Central memory CD4-positive, alpha-beta T cell (primary cell): ENCODE results near the gene PRIMA1.

Experiments
- DNase-seq: peaks from one replicate; pipeline ENCODE4 v3.0.0; 2022

Gene PRIMA1

DNA sequence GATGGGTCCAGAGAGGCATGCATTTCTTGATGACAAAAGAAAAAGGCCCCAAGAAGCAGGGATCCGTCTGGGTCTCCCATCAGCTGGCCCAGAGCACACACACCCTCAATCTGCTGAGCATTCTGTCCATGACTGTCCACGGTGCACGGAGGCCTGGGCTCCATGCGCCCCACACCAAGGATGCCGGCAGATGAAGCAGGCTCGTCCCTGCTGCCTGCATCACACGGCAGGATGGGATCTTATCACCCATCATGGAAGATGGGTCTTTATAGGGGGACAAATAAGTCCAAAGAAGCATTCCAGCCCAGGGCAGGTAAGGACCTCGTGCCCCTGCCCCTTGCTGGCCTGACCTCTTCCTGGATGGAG lies 59.7 kb downstream of the PRIMA1 start:
- no peak for DNase-seq

DNA sequence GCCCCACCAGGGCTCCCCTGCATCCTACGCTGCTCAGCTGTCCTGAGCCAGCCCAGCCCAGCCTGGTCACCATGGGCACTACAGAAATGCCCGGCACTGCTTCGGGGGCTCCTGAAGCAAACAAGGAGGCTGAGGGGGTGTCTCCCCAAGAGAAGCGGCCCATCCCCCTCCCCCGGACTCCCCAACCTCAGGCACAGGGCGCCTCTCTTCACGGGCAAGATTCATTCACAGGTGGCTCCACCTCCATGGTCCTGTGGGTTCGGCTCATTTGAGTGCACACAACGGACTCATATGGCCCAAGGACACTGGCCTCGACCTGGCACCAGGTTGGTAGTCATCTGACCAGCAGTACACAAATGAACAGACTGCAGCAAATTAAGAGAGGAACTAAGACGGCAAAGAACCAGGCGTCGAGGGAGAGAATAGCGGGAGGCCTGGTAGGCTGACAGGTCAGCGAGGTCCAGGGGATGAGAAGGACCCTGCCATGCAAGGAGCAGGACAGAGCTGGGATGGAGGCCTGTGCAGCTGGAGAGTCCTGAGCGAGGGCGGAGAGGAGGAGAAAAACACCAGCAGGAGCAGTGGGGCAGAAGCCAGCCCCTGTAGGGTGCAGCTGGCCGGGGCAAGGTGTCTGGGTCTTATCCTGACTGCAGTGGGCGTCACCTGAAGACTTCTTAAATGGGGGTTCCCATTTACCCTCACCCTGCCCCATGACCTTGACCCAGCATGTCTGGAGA lies 60.2 kb downstream of the PRIMA1 start:
- no peak for DNase-seq

DNA sequence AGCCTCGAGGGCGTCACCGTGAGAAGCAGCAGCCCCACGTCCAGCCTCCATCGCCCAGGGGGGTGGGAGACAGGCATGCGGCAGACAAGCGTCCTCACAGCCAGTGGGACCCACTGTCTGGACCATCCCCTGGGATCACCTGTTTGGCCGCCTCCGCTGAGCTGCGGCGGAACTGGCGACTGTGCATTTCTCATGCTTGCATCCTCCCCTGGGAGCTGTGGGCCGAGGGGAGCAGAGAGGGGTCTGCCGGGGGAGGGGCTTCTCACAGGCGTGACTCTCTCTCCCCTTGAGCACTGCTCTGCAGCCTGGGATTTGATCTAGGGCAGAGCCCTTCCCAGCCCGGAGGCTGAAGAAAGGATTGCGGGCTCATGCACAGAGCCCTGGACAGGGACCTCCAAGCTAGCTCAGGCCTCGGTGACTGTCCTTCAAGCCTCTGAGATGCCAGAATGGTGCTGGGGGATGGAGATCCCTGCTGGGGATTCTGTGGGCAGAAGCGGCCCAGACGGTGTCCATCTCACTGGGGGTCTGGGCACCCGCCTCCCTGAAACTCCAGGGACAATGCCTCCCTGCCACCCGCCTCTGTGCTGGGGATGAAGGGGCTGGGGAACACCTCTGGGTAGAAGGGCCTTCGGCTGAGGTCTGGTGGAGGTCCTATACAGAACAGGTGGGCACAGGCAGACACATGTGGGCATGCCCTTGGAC lies 61.1 kb downstream of the PRIMA1 start:
- no peak for DNase-seq

DNA sequence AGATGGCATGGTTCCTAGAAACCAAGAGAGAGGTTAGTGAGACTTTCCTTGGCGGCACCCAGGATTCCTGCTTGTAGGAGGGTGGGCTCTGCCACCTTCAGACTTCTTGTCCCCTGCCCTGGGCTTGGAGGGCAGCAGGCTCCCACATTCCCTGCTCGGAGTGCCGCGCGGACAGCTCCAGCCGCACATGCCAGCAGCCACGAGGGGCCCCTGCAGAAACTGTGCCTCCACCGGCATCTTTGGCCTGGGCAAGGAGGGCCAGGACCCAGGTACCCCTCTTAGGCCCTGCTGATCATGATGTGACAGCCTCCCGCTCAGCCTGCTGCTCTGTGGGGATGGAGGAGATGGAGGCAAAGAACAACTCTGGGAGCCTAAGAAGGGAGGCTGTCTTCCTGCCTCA lies 62.3 kb downstream of the PRIMA1 start:
- no peak for DNase-seq

DNA sequence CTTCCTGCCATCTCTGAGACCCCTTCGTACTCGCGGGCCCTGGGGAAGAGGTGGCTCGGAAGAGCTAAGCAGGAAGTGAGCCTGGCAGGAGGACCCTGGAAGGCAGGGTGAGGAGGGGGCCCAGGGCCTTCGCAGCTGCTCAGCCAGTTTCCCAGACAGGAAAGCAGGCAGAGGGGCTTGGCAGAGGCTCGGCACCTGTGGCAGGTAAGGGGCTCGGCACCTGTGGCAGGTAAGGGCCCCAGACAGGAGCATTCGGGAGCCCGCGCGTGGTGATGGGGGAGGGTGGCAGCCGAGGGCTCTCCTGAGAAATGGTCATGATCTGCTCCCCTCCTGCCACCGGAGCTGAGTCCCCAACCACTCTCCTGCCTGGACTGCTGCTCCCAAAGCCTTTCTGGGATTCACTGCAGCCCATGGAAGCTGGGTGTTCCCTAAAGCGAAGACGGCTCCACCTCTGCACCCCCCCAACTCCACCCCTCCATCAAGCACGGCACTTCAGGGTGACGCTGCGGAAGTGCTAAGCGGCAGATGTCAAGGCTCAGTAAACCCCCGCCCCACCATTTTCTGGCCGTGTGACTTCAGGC lies 63.2 kb downstream of the PRIMA1 start:
- no peak for DNase-seq

DNA sequence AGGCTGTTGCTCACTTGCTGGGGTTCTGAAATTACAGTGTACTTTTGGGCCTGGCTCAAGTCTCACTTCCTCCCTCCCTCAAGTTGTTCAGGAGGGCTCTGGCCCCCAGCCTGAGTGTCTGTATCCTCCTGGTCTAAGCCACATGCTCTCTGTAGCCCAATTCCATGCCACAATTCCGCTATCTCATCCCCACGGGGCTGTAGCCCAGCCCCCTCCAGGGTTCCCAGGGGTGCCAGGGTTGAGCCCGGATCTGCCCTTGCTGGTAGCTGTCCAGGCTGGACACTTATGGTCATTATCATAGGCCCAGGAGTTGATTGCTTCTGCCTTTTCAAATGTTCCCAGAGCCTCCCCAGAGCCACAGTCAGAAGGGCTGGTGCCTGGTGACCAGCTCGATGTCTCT lies 65.3 kb downstream of the PRIMA1 start:
- no peak for DNase-seq

DNA sequence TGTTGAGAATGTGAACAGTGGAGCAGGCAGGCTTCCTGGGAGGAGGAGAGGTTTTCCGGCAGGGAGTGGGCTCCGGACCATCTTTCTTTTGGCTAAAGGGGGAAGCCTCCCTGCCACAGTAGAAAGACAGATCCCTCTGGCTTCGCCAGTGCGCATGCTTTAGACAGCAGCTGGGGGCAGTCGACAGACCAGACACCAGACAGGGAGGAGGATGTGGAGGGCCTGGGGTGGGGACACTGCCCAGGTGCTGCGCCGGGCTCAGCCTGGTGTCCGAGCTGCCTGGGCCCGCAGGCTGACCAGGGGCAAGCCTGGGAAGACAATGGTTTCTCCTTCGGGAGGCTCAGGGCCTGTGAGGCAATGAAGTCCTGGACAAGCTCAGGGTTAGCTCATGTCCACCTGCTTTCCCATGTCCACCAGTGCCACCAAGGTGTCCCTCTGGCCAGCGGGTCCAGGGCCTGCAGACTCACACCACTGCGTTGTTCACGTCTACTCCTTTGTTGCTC lies 67.3 kb downstream of the PRIMA1 start:
- DNase-seq: no peak

DNA sequence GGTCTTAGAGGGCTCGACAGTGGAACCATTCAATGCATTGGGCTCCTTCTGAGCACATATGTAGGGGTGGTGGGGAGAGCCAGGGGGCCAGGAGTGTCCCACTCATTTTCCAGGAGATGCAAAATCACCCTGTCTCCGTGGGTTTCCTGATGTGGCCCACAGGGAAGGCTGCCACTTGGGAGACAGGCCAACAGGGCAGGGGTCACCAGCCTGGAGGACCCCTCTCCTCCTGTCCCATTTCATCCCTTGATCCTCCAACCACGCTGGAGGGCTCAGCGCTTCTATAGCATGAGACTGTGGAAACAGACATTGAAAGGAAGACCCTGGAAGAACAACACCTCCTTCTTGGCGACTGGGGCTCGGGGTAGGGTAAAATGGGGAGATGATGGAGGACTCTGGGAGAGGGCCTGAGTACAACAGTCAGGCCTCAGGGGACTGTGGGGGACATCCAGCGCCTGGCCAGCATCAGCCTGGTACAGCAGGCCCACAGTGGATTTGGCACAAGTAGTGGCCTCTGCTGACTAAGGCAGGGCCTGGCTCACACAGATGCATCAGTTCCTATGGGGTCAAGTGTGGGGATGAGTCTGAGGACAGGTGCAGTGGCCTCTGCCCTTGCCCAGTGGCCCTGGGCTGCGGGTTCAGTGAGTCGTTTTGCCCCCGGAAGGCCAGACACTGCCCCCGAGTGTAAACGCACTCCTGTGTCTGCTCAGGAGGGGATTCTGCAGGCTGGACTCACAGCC lies 68.0 kb downstream of the PRIMA1 start:
- DNase-seq: no peak

DNA sequence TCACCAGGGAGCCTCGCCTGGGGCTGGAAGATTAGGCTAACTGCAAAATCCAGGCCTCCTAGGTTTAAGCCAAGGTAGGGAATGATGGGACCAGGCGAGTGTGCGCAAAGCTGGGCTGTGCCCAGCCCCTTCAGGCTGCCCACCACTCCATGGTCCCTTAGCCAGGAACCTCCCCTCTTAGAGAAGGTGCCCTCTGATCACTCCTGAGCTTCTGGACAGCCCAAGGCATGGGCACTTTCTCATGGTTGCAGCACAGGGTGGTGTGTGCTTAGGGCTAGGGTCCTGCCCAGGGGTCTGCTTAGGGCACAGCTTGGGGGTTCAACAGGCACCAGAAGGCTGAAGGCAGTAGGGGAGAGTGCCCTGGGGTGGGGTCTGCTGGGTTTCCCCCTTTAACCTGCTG lies 69.0 kb downstream of the PRIMA1 start:
- DNase-seq: no peak

DNA sequence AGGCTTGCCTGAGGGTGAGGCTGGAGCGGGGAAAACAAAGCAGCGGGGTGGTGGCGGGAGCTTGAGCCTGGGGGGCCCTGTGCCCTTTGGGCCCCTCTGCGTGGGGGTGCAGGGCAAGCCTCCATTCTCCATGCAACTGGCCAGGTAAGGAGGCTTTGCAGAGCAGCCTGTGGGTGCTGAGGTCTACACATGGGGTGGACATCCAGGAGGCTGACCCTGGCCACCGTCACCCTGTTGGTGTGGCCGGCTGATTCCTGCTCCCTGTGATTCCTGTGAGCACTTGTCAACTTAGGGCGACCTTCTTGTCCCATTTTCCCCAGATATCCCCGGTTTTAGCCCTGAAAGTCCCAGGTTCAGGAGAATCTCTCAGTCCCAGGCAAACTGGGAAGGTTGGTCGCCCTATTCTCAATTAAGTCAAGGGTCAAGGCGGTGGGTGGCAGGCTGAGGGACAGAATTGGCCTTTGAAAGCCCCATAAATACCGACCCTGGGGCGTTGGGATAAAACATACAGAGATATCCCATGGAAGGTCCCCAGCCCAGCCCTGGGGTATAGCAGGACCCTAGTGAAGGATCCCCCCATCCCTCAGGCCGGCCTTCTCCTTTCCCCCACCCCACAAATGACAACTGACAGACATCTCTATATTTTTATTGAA lies 70.5 kb downstream of the PRIMA1 start:
- DNase-seq: no peak

DNA sequence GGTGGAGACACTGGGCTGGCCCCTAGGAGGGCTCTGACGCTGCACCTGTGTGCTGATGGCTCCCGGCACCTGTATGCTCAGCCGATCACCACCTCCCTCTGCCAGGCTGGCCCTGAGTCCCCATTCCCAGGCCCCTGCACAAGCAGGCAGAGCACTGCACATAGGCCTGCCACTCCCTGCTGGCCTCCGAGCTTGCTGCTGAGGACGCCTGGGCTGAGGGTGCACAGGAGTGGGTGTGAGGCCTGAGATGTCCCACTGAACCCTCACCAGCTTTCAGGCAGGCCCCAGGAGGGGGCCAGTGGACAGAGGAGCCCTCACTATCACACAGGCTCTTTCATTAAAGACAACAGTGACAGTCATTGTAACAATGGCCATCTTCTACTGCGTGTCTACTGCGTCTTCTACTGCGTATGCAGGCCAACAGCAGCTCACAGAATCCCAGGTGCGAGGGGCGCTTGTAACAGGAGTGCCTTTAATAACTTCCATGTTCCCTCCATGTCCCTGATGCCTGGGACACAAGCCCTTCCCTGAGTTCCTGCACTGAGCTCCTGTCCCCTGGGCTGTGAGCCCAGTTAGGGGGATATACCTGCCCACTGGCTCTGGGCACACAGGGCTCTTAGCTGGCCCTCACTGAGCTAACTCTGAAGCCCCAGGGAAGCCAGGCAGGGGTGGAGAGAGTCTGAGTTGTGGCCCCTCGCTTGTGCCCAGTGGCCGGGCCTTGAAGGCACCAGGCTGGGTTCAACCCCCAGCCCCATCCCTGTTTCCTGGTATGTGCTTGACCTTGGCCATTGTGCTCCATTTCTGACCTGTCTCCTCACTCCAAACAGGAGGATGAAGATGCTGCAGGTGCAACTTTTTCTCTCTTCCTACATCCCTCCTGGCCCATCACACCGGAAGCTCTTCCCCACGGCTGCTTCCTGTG lies 71.3 kb downstream of the PRIMA1 start:
- no peak for DNase-seq

DNA sequence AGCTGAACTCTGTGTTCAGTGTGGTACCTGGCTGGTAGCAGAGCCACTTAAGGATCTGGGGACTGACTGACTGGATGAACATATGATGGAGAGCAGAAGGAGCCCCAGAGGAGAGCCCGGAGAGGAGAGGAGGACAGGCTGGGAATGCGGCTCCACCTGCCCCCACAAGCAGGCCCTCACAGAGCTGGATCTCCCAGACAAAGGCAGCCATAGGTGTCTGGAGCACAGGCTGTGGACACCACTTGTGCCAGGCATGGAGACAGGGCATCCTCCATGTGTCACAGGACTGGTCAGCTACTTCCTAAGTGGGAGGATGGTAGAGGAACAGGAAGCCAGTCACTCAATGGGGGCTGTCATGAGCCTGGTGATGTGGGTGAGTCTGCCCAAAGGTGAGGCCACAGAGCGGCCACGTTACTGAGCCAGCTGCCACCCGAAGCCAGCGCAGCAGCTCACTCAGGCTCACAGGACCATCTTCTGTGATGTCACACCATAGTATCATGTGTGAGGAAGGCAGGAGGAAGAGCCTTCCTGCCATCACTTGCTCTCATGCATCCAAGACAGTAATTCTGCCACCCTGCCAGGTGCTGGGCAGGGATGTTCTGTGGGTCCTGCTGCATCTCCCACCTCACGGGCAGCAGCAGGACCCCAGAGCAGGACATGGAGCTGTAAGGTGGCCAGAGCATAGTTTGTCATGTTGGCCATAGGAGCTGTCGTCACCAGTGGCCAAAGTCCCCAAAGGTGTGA lies 72.1 kb downstream of the PRIMA1 start:
- DNase-seq: no peak

DNA sequence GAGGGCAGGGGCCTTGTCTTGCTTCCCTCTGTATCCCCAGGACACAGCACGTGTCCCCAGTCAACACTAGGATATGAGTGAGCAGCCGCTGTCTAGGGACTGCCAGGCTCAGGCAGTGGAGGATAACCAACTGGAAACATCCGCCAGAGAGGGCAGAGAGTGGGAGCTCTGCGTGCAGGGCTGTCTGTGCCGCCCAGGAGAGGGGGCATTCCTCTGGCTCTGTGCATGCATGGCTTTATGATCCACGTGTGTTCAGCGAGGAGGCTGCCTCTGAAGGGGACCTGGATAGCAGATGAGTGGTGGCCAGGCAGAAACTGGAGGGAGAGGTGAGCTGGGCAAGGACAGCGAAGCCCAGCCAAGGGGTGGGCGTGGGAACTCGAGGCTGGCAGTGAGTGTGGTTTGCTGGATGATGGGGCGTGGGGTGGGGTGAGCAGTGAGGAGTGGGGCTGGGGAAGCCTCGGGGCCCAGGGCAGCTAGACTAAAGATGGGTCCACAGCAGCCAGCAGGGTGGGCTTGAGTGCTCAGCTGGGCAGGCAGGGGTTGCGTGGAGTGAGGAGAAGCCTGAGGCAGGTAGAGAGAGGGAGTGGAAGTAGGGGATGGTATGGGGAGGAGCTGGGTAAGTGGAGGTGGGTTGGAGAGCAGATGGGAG lies 72.9 kb downstream of the PRIMA1 start:
- no peak for DNase-seq

DNA sequence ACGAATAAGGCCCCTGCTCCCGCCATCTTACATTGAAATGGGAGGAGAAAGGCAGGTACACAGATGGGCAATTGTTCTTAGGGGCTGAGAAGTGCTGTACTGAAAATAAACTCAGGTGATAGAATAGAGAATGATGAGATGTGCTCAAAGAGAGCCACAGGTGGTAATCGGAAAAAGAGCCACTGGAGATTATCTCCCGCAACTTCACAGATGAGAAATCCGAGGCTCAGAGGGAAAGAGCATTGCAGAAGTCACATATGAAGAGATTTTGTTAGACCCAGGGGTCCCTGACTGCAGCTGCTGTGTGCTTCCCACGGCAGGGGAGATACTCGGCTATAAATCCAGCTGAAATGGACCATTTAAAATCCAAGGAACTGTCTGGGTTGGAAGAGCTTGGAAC lies 73.7 kb downstream of the PRIMA1 start:
- no peak for DNase-seq

DNA sequence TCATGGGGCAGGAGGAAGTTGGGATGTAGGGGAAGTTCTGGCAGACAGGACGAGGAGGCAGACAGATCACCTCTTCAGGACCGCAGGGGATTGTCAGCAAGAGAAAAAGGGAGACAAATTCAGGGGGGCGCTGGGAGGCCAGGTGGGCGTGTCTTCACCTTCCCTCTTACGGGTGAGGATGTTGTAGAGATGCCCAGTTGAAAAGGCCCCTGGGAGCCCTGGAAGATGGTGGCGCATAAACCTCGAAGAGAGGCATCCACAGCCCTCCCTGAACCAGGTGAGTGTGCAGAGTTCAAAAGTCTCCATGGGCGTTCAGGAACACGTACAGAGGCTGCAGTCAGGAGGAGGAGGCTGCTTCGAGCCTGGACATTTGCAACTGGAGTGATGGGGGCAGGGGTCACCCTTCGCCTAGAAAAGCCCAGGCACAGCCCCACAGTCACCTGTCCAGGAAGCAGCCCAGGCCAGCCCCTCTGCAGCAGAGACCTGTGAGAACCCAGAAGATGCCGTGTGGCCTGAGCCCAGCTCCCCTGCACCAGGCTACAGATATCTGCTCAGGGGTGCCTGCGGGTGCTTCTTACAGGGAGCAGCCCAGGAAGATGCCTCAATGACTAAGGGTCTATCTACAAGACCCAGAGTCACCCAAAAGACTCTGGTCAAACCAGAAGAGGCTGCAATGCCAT lies 74.4 kb downstream of the PRIMA1 start:
- DNase-seq: no peak

DNA sequence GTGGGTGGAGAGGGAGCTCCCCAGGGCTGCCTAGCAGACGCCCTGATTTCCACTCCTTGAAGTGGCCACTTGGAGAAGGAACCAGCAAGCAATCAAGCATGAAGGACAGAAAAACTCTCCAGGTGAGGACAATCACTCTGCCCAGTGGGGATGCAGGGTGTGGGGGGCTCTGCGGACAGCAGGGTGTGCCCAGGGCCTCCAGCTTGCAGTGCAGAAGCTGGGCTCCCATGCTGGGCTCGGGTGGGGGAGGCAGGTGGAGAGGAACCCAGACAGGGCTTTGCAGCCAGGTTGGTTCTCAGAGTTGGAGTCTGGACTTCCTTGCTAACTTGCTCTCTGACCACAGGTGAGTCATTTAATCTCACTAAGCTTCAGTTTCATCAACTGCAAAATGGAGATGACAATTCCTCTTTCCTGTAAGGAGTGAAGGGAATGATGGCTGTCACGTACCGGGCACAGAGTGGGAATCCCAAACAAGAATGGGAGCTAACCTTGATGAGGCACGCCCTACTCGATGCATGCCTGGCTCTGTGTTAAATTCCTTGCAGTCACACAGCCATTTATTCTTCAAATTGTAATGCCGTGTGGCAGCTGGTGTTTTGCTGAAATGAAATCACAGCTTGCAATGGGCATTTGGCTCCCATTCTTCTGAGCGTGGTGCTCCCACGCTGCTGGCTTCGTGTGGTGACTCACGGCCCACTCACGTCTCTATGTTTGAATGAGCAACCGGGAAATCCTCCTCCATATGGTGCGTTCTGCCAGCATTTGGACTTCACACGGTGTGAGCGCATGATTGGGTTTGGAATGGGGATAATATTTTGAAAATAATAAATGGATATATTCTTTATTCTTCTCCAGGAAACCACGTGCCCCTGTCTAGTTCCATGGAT lies 75.2 kb downstream of the PRIMA1 start:
- no peak for DNase-seq

DNA sequence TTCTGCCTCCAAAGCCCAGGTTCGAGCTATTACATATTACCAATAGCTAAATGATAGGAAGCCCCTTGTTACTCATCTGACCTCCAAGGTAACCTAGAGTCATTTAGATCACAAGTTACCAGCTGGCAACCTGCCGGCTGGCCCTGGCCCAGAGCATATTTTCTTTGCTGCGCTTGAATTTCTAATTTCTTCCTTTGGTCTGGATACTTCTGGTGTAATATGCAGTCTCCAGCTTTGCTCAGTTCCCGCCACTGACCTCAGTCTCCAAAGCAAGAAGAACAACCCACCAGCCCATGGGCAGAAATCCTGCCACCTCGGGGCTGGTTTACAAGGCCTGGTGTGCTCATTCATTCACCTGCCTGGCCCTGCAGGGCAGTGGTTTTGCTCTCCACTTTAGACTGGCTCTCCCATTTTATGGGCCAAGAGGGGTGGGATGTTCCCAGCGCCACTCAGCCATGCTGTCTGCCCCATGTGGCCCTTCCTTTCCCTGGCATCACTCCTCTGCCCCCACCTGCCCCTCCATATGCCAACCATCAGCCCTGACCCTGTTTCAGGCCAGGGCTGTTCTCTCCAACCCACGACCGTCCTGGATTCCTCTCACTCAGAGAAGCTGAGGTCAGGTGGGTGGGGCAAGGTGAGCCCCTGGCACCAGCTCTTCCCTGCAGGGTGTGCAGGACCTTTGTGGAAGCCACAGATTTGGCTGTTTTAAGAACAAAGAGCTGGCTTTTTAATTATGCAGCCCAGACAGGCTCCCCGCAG lies 76.0 kb downstream of the PRIMA1 start:
- DNase-seq: no peak

DNA sequence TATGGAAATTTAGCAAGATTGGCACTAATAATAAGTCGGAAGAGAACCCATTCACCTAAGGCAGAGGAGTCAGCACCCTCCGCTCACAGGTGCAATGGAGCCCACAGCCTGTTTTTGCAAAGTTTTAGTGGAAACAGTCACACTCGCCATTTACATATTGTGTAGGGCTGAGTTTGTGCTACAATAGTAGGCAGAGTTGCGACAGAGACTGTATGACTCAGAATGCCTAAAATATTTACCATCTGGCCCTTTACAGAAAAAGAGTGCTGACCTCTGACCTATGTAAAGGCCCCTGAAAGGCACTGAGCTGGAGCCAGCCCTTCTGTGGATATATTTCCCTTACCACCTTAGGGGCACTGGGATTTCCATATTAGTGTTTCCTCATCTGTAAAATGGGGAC lies 79.0 kb downstream of the PRIMA1 start:
- no peak for DNase-seq
